Activated CD4-positive, alpha-beta memory T cell treated with anti-CD3 and anti-CD28 coated beads, Interleukin-2, amount 10 ng/mL, durations not matched to agents 7 days and 5 days (primary cell): ENCODE results near the gene AGK. TPM values are rescaled to one million over a fixed set of nuclear protein-coding genes. Genes with fewer than 3 reads are reported as not detected.

Experiments used
- CTCF ChIA-PET: fragments of 350-600 bp; sonication (Branson Sonifier 250); formaldehyde crosslinking; loops from one replicate; lab custom pipeline; 2021; ENCODE audit warnings: antibody characterized with exemption, inconsistent platforms; lab: Charles Lee
- POLR2A ChIA-PET: fragments of 350-600 bp; sonication (Branson Sonifier 250); formaldehyde crosslinking; loops from one replicate; lab custom pipeline; 2021; ENCODE audit warnings: antibody characterized with exemption; lab: Charles Lee
- DNase-seq: peaks from one replicate; pipeline ENCODE4 v3.0.0-alpha.2; 2020
- H3K27ac Mint-ChIP-seq: one replicate; pipeline ENCODE4 v1.8.0; 2021; ENCODE audit warnings: mild to moderate bottlenecking, mixed read lengths
- H3K27me3 Mint-ChIP-seq: one replicate; pipeline ENCODE4 v1.8.0; 2021; ENCODE audit warnings: mixed read lengths
- H3K36me3 Mint-ChIP-seq: one replicate; pipeline ENCODE4 v1.8.0; 2021; ENCODE audit warnings: low read depth, mixed read lengths
- H3K4me1 Mint-ChIP-seq: one replicate; pipeline ENCODE4 v1.8.0; 2021; ENCODE audit warnings: mixed read lengths
- H3K4me3 Mint-ChIP-seq: one replicate; pipeline ENCODE4 v1.8.0; 2021; ENCODE audit warnings: mild to moderate bottlenecking, mixed read lengths
- H3K9me3 Mint-ChIP-seq: one replicate; pipeline ENCODE4 v1.8.0; 2021; ENCODE audit warnings: mixed read lengths
- total RNA-seq, 2 experiments: library from RNA; stranded (reverse); gene quantifications; one replicate each; pipeline ENCODE4 v1.2.3, GENCODE V29; 2021

AGK gene
- total RNA-seq = 10 to 100 TPM; 46.9 to 50.4 TPM

DNA sequence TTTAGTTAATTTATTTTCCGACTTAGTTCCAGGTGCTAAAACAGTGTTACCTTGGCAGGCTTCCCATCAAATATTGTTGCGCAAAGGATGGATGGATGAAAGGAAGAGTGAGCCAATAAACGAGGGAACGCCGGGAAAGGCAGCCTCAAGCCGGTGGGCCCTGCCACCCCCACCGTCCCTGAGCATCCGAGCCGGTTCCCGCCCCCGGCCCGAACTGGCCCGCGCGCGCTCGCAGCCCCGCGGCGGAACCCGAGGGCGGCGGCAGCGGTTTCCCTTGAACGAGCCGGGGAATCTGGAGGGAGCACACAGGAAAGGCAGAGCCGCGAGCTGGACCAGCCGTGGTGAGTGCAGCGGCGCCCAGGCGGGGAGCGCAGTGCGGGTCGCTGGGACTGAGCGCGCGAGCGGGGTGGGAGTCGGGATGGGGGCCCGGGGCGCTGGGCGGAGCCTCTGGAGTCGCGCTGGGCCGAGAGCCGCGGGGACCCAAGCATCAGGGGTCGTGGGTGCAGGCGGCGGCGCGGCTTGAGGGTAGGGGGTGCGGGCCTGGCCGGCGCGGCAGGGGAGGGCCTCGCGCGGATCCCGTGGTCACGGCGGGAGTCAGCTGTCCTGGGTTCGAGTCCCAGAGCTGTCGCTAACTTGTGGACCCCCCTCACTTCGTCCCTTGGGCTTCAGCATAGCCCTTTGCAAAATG, at the start of gene AGK:
Gene AGK (plus strand): TSS at position 317 of the 688 bp plus-strand sequence. CDS start 4,057 bp downstream, outside the sequence.
- no peaks in the 10 kb centered on the region for H3K9me3 Mint-ChIP-seq
- H3K36me3 Mint-ChIP-seq = peaks cover 32% of the 10 kb centered on the region
- POLR2A ChIA-PET = interaction anchor here (0.8 to 3.4 kb wide), 14 partner anchors 9 to 627 kb away, joined by 3 to 30 read pairs (median 4); partner anchors contain the start of genes BRAF, MRPS33 and SSBP1
- peak; percentile 82 for DNase-seq
- no peaks in the 10 kb centered on the region for H3K27me3 Mint-ChIP-seq
- CTCF ChIA-PET = interaction anchor here (1.8 to 4.4 kb wide), 2 partner anchors 150 to 186 kb away, joined by 4 to 30 read pairs; partner anchors contain the start of gene SSBP1
- peak within 1 kb of the TSS; percentile 75 for H3K27ac Mint-ChIP-seq
- peaks cover 36% of the 10 kb centered on the region for H3K4me1 Mint-ChIP-seq
- H3K4me3 Mint-ChIP-seq = peak within 1 kb of the TSS; percentile 90

DNA sequence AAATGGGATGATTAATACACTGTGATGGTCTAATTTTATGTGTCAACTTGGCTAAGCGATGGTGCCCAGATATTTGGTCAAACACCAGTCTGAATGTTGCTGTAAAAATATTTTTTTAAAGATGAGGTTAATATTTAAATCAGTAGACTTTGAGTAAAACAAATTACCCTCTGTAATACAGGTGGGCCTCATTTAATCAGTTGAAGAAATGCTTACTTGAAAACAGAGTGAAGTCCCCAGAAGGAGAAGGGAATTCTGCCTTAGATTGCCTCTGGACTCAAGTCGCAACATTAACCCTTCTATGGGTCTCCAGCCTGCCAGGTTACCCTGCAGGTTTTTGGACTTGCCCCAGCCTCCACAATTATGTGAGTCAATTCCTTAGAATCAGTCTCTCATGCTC, 49.8 kb upstream of the AGK start:
- Mint-ChIP-seq H3K9me3 (no peaks in the 10 kb centered on the region), H3K4me1 (no peaks in the 10 kb centered on the region), H3K36me3 (no peaks in the 10 kb centered on the region), H3K27ac (no peak overlapping the region), H3K4me3 (no peak overlapping the region), H3K27me3 (peaks cover 25% of the 10 kb centered on the region)
- ChIA-PET POLR2A (no interaction called here), CTCF (no interaction called here)
- no peak for DNase-seq

DNA sequence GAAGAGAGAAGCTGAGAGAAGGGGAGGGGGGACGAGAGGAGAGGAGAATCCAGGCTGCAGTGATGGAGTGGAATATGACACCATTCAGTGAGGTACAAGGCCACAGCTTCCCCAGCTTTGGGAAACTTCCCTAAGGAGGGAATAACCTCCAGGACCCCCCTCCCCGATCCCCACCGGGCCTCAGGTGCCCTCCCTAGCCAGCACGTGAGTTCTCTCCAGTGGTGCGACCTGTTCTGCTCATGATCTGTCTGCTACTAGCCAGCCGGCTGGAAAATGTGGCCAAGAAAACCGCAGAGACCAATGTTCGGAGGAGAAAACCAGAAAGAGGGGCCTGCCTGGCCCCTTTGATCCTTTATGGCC, 39.9 kb upstream of the AGK start:
- POLR2A ChIA-PET = no interaction called here
- peaks cover 18% of the 10 kb centered on the region for H3K4me1 Mint-ChIP-seq
- no peak overlapping the region for H3K4me3 Mint-ChIP-seq
- H3K27ac Mint-ChIP-seq = no peak overlapping the region
- peaks cover 7% of the 10 kb centered on the region for H3K36me3 Mint-ChIP-seq
- CTCF ChIA-PET = interaction anchor here (0.6 kb wide), 1 partner anchor 1016 kb away, joined by 4 read pairs; no protein-coding TSS in a partner anchor
- H3K27me3 Mint-ChIP-seq = peaks cover 55% of the 10 kb centered on the region
- DNase-seq = no peak
- no peaks in the 10 kb centered on the region for H3K9me3 Mint-ChIP-seq

DNA sequence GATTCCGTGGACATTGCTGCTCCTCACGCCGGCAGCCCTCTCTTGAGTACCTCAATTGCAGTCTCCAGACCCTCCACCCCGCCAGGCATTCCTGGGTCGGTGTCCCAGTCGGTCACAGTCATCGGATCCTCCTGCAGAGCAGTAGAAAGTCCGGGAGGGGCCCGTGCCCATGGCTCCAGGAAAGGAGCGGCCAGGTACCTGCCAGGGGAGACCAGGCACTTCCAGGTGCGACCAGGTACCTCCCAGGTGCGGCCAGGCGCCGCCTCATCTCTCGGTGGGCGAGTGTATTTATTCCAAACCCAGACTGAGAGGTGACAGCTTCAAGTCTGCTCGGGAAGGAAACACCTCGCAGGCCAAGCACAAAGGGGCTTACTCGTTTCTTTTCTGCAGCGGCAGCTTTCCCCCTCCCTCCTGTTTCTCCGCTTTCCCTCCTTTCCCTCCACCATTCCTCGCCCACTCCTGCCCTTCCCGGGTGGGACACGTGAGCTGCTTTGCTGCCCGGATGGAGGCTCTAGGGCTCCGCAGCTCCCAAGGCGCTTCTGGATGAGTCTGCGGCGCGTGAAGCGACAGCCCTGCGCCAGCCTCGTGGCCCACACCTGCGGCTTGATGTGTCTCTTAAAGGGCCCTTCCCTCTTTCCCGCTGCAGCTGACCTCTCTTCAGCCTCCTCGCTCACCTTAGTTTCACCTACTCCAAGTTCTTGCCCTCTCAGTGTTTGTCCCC, 39.4 kb upstream of the AGK start:
- Mint-ChIP-seq H3K4me3 (peak overlapping the region; percentile 53), H3K27me3 (peaks cover 57% of the 10 kb centered on the region), H3K36me3 (peaks cover 7% of the 10 kb centered on the region), H3K27ac (no peak overlapping the region), H3K4me1 (peaks cover 18% of the 10 kb centered on the region), H3K9me3 (no peaks in the 10 kb centered on the region)
- CTCF ChIA-PET = interaction anchor here (0.6 to 1.3 kb wide), 2 partner anchors 22 to 1017 kb away, joined by 3 to 4 read pairs; no protein-coding TSS in a partner anchor
- POLR2A ChIA-PET = no interaction called here
- no peak for DNase-seq

GRCh38 chr7:141512597-141512996, 38.6 kb upstream of the AGK start:
- Mint-ChIP-seq H3K27me3 (peaks cover 57% of the 10 kb centered on the region), H3K4me3 (no peak overlapping the region), H3K9me3 (no peaks in the 10 kb centered on the region), H3K4me1 (peaks cover 18% of the 10 kb centered on the region), H3K27ac (no peak overlapping the region), H3K36me3 (peaks cover 7% of the 10 kb centered on the region)
- ChIA-PET CTCF (interaction anchor here (1.3 kb wide), 1 partner anchor 21 kb away, joined by 3 read pairs; no protein-coding TSS in a partner anchor), POLR2A (no interaction called here)
- DNase-seq = no peak

DNA sequence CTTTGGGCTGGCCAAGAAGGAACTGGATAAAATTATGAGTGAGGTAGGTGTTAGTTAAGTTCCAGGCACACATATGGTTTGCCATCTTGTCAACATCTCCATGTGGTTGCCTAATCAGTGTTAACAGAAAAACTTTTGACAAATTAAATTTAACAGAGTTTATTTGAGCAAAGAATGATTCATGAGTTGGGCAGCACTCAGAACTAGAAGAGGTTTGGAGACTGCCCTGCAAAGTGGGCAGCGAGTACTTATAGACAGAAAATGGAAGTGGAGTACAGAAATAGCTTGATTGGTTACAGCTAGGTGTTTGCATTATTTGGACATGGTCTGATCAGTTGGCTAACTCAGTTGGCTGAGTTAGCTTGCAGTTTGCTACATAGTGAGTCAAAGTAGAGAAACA, 37.5 kb upstream of the AGK start:
- Mint-ChIP-seq H3K4me1 (peaks cover 18% of the 10 kb centered on the region), H3K9me3 (no peaks in the 10 kb centered on the region), H3K27ac (no peak overlapping the region), H3K4me3 (no peak overlapping the region), H3K36me3 (peaks cover 7% of the 10 kb centered on the region), H3K27me3 (peaks cover 57% of the 10 kb centered on the region)
- CTCF ChIA-PET = no interaction called here
- DNase-seq = no peak
- POLR2A ChIA-PET = no interaction called here

- Mint-ChIP-seq H3K27me3 (peaks cover 42% of the 10 kb centered on the region), H3K27ac (no peak overlapping the region), H3K36me3 (peaks cover 7% of the 10 kb centered on the region), H3K4me1 (peaks cover 19% of the 10 kb centered on the region), H3K9me3 (no peaks in the 10 kb centered on the region), H3K4me3 (no peak overlapping the region)
- ChIA-PET CTCF (no interaction called here), POLR2A (no interaction called here)
- no peak for DNase-seq
Measured at GRCh38 chr7:141515941-141516340, 35.3 kb upstream of the AGK start.

- no peak for DNase-seq
- ChIA-PET CTCF (interaction anchor here (0.8 to 2.2 kb wide), 2 partner anchors 9 to 14 kb away, joined by 5 to 7 read pairs; no protein-coding TSS in a partner anchor), POLR2A (no interaction called here)
- H3K27me3 Mint-ChIP-seq = peaks cover 10% of the 10 kb centered on the region
- H3K9me3 Mint-ChIP-seq = no peaks in the 10 kb centered on the region
- H3K27ac Mint-ChIP-seq = no peak overlapping the region
- H3K36me3 Mint-ChIP-seq = no peaks in the 10 kb centered on the region
- H3K4me1 Mint-ChIP-seq = peaks cover 6% of the 10 kb centered on the region
- no peak overlapping the region for H3K4me3 Mint-ChIP-seq
Measured at GRCh38 chr7:141519623-141520022, 31.6 kb upstream of the AGK start.

DNA sequence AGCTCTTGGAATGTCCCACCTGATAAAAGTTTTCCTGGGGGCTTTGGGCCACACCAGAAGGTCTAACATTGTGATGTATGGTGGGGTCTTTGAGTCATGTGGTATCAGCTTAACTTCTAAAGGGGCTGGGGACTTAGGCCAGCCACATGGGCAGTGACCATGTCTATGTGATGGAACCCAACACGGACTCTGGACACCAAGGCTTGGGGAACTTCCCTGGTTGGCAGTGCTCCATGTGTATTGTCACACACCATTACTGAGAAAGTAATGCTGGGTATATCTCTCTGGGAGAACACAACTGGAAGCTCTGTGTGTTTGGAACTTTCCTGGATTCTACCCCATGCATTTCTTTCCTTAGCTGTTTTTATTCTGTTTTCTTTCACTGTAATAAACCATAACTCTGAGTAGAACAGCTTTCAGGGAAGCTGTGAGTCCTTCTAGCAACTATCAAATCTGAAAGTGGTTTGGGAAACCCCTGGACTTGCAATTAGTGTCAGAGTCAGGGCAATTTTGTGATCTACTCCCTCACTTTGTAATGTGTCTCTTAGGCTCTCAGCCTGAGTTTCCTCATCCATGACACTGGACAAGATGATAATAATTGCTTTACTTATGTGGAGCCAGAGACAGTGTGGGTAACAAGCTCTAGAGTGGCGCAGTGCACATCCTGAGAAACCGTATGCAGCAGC, 28.4 kb upstream of the AGK start:
- Mint-ChIP-seq H3K4me3 (no peak overlapping the region), H3K9me3 (no peaks in the 10 kb centered on the region), H3K36me3 (no peaks in the 10 kb centered on the region), H3K27me3 (peaks cover 6% of the 10 kb centered on the region), H3K4me1 (peaks cover 6% of the 10 kb centered on the region), H3K27ac (no peak overlapping the region)
- ChIA-PET POLR2A (no interaction called here), CTCF (no interaction called here)
- no peak for DNase-seq

- no peaks in the 10 kb centered on the region for H3K36me3 Mint-ChIP-seq
- POLR2A ChIA-PET = no interaction called here
- H3K27ac Mint-ChIP-seq = no peak overlapping the region
- CTCF ChIA-PET = no interaction called here
- H3K9me3 Mint-ChIP-seq = no peaks in the 10 kb centered on the region
- H3K4me3 Mint-ChIP-seq = no peak overlapping the region
- peaks cover 1% of the 10 kb centered on the region for H3K4me1 Mint-ChIP-seq
- DNase-seq = no peak
- H3K27me3 Mint-ChIP-seq = peaks cover 16% of the 10 kb centered on the region
Measured at GRCh38 chr7:141525973-141526514, 25.2 kb upstream of the AGK start.

DNA sequence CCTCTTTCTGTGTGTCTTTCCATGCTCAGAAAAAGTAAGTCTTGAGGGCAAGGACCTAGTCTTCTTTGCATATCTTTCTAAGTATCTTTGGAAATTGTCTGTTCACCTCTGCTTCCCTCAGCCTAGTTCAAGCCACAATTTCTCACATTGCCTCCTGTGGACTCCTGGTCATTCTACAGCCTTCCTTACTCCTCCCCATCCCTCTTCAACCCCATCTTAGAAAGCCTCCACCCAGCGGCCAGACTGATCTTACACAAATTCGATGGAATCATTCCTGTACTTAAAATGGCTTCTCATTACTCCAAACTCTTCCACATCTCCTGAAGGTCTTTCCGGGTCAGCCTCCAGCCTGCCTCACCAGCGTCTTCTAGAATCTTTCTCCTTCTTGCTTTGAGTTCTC, 24.1 kb upstream of the AGK start:
- H3K4me3 Mint-ChIP-seq = no peak overlapping the region
- ChIA-PET CTCF (no interaction called here), POLR2A (no interaction called here)
- H3K4me1 Mint-ChIP-seq = peaks cover 1% of the 10 kb centered on the region
- H3K9me3 Mint-ChIP-seq = no peaks in the 10 kb centered on the region
- DNase-seq = no peak
- no peak overlapping the region for H3K27ac Mint-ChIP-seq
- H3K27me3 Mint-ChIP-seq = peaks cover 19% of the 10 kb centered on the region
- H3K36me3 Mint-ChIP-seq = no peaks in the 10 kb centered on the region

DNA sequence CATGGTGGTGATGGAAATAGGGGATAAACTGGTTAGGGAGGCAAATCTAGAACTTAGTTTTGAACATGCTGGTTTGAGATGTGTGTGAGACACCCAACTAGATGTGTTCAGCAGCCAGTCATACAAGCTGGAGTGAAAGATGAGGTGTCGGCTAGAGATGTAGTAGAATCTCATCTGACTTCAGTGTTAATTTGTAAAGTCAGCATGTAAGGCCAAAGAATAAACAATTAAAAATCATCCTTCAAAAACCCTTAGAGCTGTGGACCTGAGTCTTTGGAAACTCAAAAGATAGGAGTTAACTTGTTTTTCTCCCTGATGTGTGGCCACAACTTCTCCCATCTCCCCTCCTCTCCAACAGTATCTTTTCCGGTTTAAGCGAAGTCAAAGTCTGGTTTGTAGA, 22.8 kb upstream of the AGK start:
- H3K9me3 Mint-ChIP-seq = no peaks in the 10 kb centered on the region
- POLR2A ChIA-PET = no interaction called here
- CTCF ChIA-PET = no interaction called here
- H3K27ac Mint-ChIP-seq = no peak overlapping the region
- DNase-seq = no peak
- H3K4me3 Mint-ChIP-seq = no peak overlapping the region
- H3K36me3 Mint-ChIP-seq = no peaks in the 10 kb centered on the region
- H3K4me1 Mint-ChIP-seq = no peaks in the 10 kb centered on the region
- peaks cover 20% of the 10 kb centered on the region for H3K27me3 Mint-ChIP-seq
